GM23338 (cell line): ENCODE measurements around the gene STK4. TPM values are rescaled to one million over a fixed set of nuclear protein-coding genes. Genes with fewer than 3 reads are reported as not detected.

Experiments
- ATAC-seq: fragments of 200-7000 bp; cut with Tn5 transposase; 3 replicates; pipeline ENCODE4 v1.9.1; 2020
- DNase-seq: peaks from one replicate; pipeline ENCODE4 v3.0.0-alpha.2; 2015; ENCODE audit warnings: low spot score
- H2AFZ ChIP-seq: fragments of 200-600 bp; sonication (generic); 2 replicates; pipeline ENCODE4 v1.8.0; 2016; ENCODE audit warnings: antibody characterized with exemption, mild to moderate bottlenecking, moderate library complexity
- H3F3A ChIP-seq: fragments of 200-600 bp; sonication (generic); replicated peaks from 2 replicates; pipeline ENCODE4 v1.8.0; 2017; ENCODE audit warnings: antibody characterized with exemption, mixed run types, low read depth
- H3K27ac ChIP-seq: fragments of 200-600 bp; sonication (generic); 2 replicates; pipeline ENCODE4 v1.6.1; 2016; ENCODE audit warnings: low read depth
- H3K27me3 ChIP-seq: fragments of 200-600 bp; sonication (generic); 2 replicates; pipeline ENCODE4 v1.8.0; 2016; ENCODE audit warnings: mild to moderate bottlenecking, mixed run types, moderate library complexity; ENCODE audit not compliant: insufficient read depth
- H3K36me3 ChIP-seq: fragments of 200-600 bp; sonication (generic); 2 replicates; pipeline ENCODE4 v1.8.0; 2016; ENCODE audit warnings: mild to moderate bottlenecking; ENCODE audit not compliant: insufficient read depth
- H3K4me1 ChIP-seq: fragments of 200-600 bp; sonication (generic); 2 replicates; pipeline ENCODE4 v1.8.0; 2016; ENCODE audit warnings: mild to moderate bottlenecking, moderate library complexity; ENCODE audit not compliant: insufficient read depth
- H3K4me2 ChIP-seq: fragments of 200-600 bp; sonication (generic); 2 replicates; pipeline ENCODE4 v1.7.1; 2017; ENCODE audit warnings: mixed run types
- H3K4me3 ChIP-seq: fragments of 200-600 bp; sonication (generic); 2 replicates; pipeline ENCODE4 v1.6.1; 2016; ENCODE audit warnings: mixed run types
- H3K79me2 ChIP-seq: fragments of 200-600 bp; sonication (generic); replicated peaks from 2 replicates; pipeline ENCODE4 v1.8.0; 2017; ENCODE audit warnings: mild to moderate bottlenecking; ENCODE audit not compliant: insufficient read depth
- H3K9me2 ChIP-seq: fragments of 200-600 bp; sonication (generic); 2 replicates; pipeline ENCODE4 v1.8.0; 2017; ENCODE audit not compliant: insufficient read depth
- H4K20me1 ChIP-seq: fragments of 200-600 bp; sonication (generic); replicated peaks from 2 replicates; pipeline ENCODE4 v1.8.0; 2017; ENCODE audit warnings: mild to moderate bottlenecking; ENCODE audit not compliant: insufficient read depth
- H3K27ac Mint-ChIP-seq: 2 replicates; pipeline ENCODE4 v1.8.0; 2020; ENCODE audit warnings: inconsistent platforms, mild to moderate bottlenecking, moderate library complexity, mixed read lengths
- H3K27me3 Mint-ChIP-seq: 3 replicates; pipeline ENCODE4 v1.8.0; 2022; ENCODE audit warnings: low read depth, mild to moderate bottlenecking, moderate library complexity, mixed read lengths, inconsistent platforms; ENCODE audit not compliant: insufficient read depth, poor library complexity
- H3K36me3 Mint-ChIP-seq: 3 replicates; pipeline ENCODE4 v1.8.0; 2021; ENCODE audit warnings: low read depth, mild to moderate bottlenecking, inconsistent platforms, moderate library complexity, mixed read lengths
- H3K4me1 Mint-ChIP-seq: 3 replicates; pipeline ENCODE4 v1.8.0; 2020; ENCODE audit warnings: mild to moderate bottlenecking, inconsistent platforms, mixed read lengths
- H3K4me3 Mint-ChIP-seq: 3 replicates; pipeline ENCODE4 v1.8.0; 2021; ENCODE audit warnings: moderate library complexity, mild to moderate bottlenecking, inconsistent platforms, mixed read lengths
- H3K9me3 Mint-ChIP-seq: 3 replicates; pipeline ENCODE4 v1.8.0; 2020; ENCODE audit warnings: moderate library complexity, mild to moderate bottlenecking, inconsistent platforms, mixed read lengths
- CREB1 ChIP-seq: fragments of 250-450 bp; sonication (Bioruptor Pico); IDR thresholded peaks from 2 replicates; pipeline ENCODE4 v1.5.0; 2020; ENCODE audit warnings: low read depth, mild to moderate bottlenecking, moderate library complexity
- EZH2 ChIP-seq: fragments of 200-600 bp; sonication (generic); IDR thresholded peaks from one replicate; pipeline ENCODE4 v1.8.0; 2017; ENCODE audit warnings: antibody characterized with exemption, mild to moderate bottlenecking, low read depth; ENCODE audit not compliant: unreplicated experiment
- JUNB ChIP-seq: IDR thresholded peaks from one replicate; pipeline ENCODE4 v1.6.1; 2016; ENCODE audit warnings: antibody characterized with exemption; ENCODE audit not compliant: unreplicated experiment
- STAT1 ChIP-seq: IDR thresholded peaks from one replicate; pipeline ENCODE4 v1.6.1; 2016; ENCODE audit warnings: antibody characterized with exemption; ENCODE audit not compliant: unreplicated experiment
- ZNF114 ChIP-seq: fragments of 250-450 bp; sonication (Bioruptor Pico); IDR thresholded peaks from 2 replicates; pipeline ENCODE4 v1.5.0; 2020; ENCODE audit warnings: mild to moderate bottlenecking, moderate library complexity
- ZNF331 ChIP-seq: fragments of 250-450 bp; sonication (Bioruptor Pico); IDR thresholded peaks from 2 replicates; pipeline ENCODE4 v1.5.0; 2020; ENCODE audit warnings: low read depth, mild to moderate bottlenecking, moderate library complexity
- ZNF462 ChIP-seq: fragments of 250-450 bp; sonication (Bioruptor Pico); IDR thresholded peaks from 2 replicates; pipeline ENCODE4 v1.5.0; 2020; ENCODE audit warnings: mild to moderate bottlenecking, moderate library complexity
- polyA plus RNA-seq: library from polyadenylated mRNA; unstranded; fragments of >200 nt; fragmentation: Nextera tagmentation; extraction: Ambion mirVana; gene quantifications from 2 replicates; pipeline ENCODE4 v1.2.1, GENCODE V29; 2016
- total RNA-seq: library from RNA; depleted of rRNA; stranded (reverse); fragments of >200 nt; shearing (Covaris generic); gene quantifications from 2 replicates; pipeline ENCODE4 v1.2.3, GENCODE V29; 2014

STK4 gene
- total and polyA plus RNA-seq, 2 experiments from 2014 or later = 37.7 to 58.7 TPM

DNA sequence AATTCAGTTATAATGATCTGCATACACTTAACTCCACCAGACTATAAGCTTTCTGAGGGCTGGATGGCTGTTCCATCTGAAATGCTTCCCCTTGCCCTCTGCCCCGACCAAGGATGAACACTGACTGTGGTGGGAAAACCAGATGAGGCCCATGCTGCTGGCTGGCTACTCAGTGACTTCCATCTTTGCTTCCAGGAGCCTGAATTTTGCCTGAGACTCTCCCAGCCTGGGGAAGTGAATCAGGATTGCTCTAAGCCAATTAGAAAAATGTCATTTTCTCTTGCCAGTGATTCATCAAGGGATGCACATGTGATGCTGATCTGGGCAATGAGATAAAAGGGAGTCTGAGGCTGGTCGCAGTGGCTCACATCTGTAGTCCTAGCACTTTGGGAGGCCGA lies 4.4 kb upstream of the STK4 start (continued):
- TF ChIP-seq ZNF462 (CRISPR knock-in tag) (no peak), EZH2 (no peak), STAT1 (no peak), CREB1 (CRISPR knock-in tag) (no peak)

DNA sequence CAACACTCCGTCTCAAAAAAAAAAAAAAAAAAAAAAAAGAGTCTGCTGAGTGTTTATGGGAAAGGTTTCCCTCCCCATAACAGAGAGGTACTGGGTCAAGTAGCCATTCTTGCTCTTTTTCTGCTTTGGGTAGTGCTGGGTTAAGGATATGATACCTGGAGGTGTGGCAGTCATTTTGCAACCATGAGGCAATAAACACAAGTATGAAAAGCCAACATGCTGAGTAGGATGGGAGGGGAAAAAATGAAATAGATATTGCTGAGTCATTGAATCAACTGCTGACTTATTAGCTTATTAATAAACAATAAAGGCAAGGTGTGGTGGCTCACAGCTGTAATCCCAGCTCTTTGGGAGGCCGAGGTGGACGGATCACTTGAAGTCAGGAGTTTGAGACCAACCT lies 3.8 kb upstream of the STK4 start:
- no peak for ATAC-seq
- peaks cover 4% of the 10 kb centered on the region; the same call in 1 of the 3 replicates for H3K36me3 Mint-ChIP-seq
- Histone ChIP-seq H4K20me1 (peaks cover 17% of the 10 kb centered on the region), H3K79me2 (peaks cover 32% of the 10 kb centered on the region), H3K27ac (no peak overlapping the region), H3K27me3 (peaks cover 42% of the 10 kb centered on the region), H3K4me2 (no peak overlapping the region), H3K36me3 (peaks cover 4% of the 10 kb centered on the region), H3F3A (peaks cover 6% of the 10 kb centered on the region; the same call in 1 of the 2 replicates), H3K9me2 (no peaks in the 10 kb centered on the region), H2AFZ (no peak overlapping the region), H3K4me1 (peaks cover 38% of the 10 kb centered on the region), H3K4me3 (no peak overlapping the region)
- H3K4me1 Mint-ChIP-seq = peaks cover 40% of the 10 kb centered on the region
- TF ChIP-seq ZNF331 (CRISPR knock-in tag) = no peak
- no peak for TF ChIP-seq EZH2
- no peak for TF ChIP-seq ZNF114 (CRISPR knock-in tag)
- no peak for TF ChIP-seq ZNF462 (CRISPR knock-in tag)
- no peak for TF ChIP-seq STAT1
- TF ChIP-seq CREB1 (CRISPR knock-in tag) = no peak
- TF ChIP-seq JUNB = no peak
- peaks cover 19% of the 10 kb centered on the region for H3K27me3 Mint-ChIP-seq
- no peaks in the 10 kb centered on the region for H3K9me3 Mint-ChIP-seq
- no peak overlapping the region for H3K27ac Mint-ChIP-seq
- H3K4me3 Mint-ChIP-seq = no peak overlapping the region
- DNase-seq = no peak
